SU-DHL-6 (cell line): ENCODE results near the gene B3GAT1.

Experiments used
- H2AFZ ChIP-seq: fragments of 200-600 bp; sonication (generic); 2 replicates; pipeline ENCODE4 v1.6.1; 2014; ENCODE audit warnings: low read depth, mild to moderate bottlenecking, moderate library complexity, mixed read lengths, antibody characterized with exemption, low read length; ENCODE audit not compliant: severe bottlenecking
- H3F3A ChIP-seq: fragments of 200-600 bp; shearing (Covaris generic); 2 replicates; pipeline ENCODE4 v1.6.0; 2016; ENCODE audit warnings: antibody characterized with exemption, mild to moderate bottlenecking; ENCODE audit not compliant: insufficient read depth
- H3K27ac ChIP-seq: fragments of 200-600 bp; sonication (generic); 2 replicates; pipeline ENCODE4 v1.5.1; 2016; ENCODE audit warnings: low read depth, mild to moderate bottlenecking, low read length, moderate library complexity, mixed read lengths
- H3K27me3 ChIP-seq: fragments of 200-600 bp; sonication (generic), shearing (Covaris generic); 2 replicates; pipeline ENCODE4 v1.6.0; 2014; ENCODE audit warnings: mild to moderate bottlenecking, low read length
- H3K36me3 ChIP-seq: fragments of 200-600 bp; sonication (generic); 2 replicates; pipeline ENCODE4 v1.6.1; 2014; ENCODE audit warnings: mild to moderate bottlenecking, low read length, mixed read lengths
- H3K4me2 ChIP-seq: fragments of 300-600, 200-600 bp; shearing (Covaris generic), sonication (generic); 2 replicates; pipeline ENCODE4 v1.6.0; 2014; ENCODE audit warnings: low read length, low read depth, mild to moderate bottlenecking; ENCODE audit not compliant: poor library complexity, severe bottlenecking
- H3K4me3 ChIP-seq: fragments of 200-600 bp; sonication (generic); 2 replicates; pipeline ENCODE4 v1.5.1; 2014; ENCODE audit warnings: antibody characterized with exemption, low read length, mild to moderate bottlenecking, mixed read lengths; ENCODE audit not compliant: insufficient read depth, poor library complexity, severe bottlenecking
- H3K79me2 ChIP-seq: fragments of 200-600 bp; sonication (generic); 2 replicates; pipeline ENCODE4 v1.6.1; 2014; ENCODE audit warnings: mild to moderate bottlenecking, low read length, moderate library complexity; ENCODE audit not compliant: insufficient read depth
- H3K9ac ChIP-seq: fragments of 200-600 bp; sonication (generic); 2 replicates; pipeline ENCODE4 v1.7.0; 2014; ENCODE audit warnings: mild to moderate bottlenecking, low read length
- H3K9me2 ChIP-seq: fragments of 200-600 bp; sonication (generic); replicated peaks from 2 replicates; pipeline ENCODE4 v1.6.1; 2014; ENCODE audit warnings: low read length; ENCODE audit not compliant: insufficient read depth
- H3K9me3 ChIP-seq: fragments of 200-600 bp; sonication (generic); 2 replicates; pipeline ENCODE4 v1.6.1; 2014; ENCODE audit warnings: low read length, mixed read lengths; ENCODE audit not compliant: insufficient read depth
- H4K20me1 ChIP-seq: fragments of 200-600 bp; sonication (generic); 2 replicates; pipeline ENCODE4 v1.6.1; 2014; ENCODE audit warnings: low read depth, mild to moderate bottlenecking, antibody characterized with exemption, low read length, moderate library complexity, mixed read lengths
- EZH2phosphoT487 ChIP-seq: fragments of 200-600 bp; sonication (generic), shearing (Covaris generic); conservative IDR thresholded peaks from 2 replicates; pipeline ENCODE4 v1.6.1; 2018; ENCODE audit warnings: mild to moderate bottlenecking, antibody characterized with exemption, low read length, moderate library complexity, mixed read lengths
- TF ChIP-seq, protein P1 (sequence below): fragments of 200-600 bp; sonication (generic); IDR thresholded peaks from one replicate; pipeline ENCODE4 v1.5.1; 2017; ENCODE audit warnings: antibody characterized with exemption, mild to moderate bottlenecking, low read length, moderate library complexity; ENCODE audit not compliant: insufficient read depth, poor library complexity, severe bottlenecking

Gene B3GAT1

GRCh38 chr11:134359646-134360045, 52.4 kb downstream of the B3GAT1 start:
- H2AFZ ChIP-seq: no peak overlapping the region
- TF ChIP-seq EZH2phosphoT487: no peak
- TF ChIP-seq, protein P1, sequence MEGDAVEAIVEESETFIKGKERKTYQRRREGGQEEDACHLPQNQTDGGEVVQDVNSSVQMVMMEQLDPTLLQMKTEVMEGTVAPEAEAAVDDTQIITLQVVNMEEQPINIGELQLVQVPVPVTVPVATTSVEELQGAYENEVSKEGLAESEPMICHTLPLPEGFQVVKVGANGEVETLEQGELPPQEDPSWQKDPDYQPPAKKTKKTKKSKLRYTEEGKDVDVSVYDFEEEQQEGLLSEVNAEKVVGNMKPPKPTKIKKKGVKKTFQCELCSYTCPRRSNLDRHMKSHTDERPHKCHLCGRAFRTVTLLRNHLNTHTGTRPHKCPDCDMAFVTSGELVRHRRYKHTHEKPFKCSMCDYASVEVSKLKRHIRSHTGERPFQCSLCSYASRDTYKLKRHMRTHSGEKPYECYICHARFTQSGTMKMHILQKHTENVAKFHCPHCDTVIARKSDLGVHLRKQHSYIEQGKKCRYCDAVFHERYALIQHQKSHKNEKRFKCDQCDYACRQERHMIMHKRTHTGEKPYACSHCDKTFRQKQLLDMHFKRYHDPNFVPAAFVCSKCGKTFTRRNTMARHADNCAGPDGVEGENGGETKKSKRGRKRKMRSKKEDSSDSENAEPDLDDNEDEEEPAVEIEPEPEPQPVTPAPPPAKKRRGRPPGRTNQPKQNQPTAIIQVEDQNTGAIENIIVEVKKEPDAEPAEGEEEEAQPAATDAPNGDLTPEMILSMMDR: no peak
- no peaks in the 10 kb centered on the region for H4K20me1 ChIP-seq

GRCh38 chr11:134358856-134359490, 53.1 kb downstream of the B3GAT1 start:
- H3K9me3 ChIP-seq: no peaks in the 10 kb centered on the region
- no peaks in the 10 kb centered on the region for H3K27me3 ChIP-seq
- no peak overlapping the region for H2AFZ ChIP-seq
- H3K4me3 ChIP-seq: no peak overlapping the region
- H3K27ac ChIP-seq: no peak overlapping the region
- H3K79me2 ChIP-seq: no peaks in the 10 kb centered on the region
- no peak overlapping the region for H3K9ac ChIP-seq
- H3K36me3 ChIP-seq: no peaks in the 10 kb centered on the region
- H3K9me2 ChIP-seq: no peaks in the 10 kb centered on the region
- no peak overlapping the region for H3K4me2 ChIP-seq
- H4K20me1 ChIP-seq: no peaks in the 10 kb centered on the region
- TF ChIP-seq, protein P1: no peak
- TF ChIP-seq EZH2phosphoT487: no peak
- H3F3A ChIP-seq: no peaks in the 10 kb centered on the region

More at GRCh38 chr11:134359646-134360045, 52.4 kb downstream of the B3GAT1 start:
- Histone ChIP-seq H3K9me2 (no peaks in the 10 kb centered on the region), H3K36me3 (no peaks in the 10 kb centered on the region), H3K4me3 (no peak overlapping the region), H3F3A (no peaks in the 10 kb centered on the region), H3K27me3 (no peaks in the 10 kb centered on the region), H3K9me3 (no peaks in the 10 kb centered on the region), H3K27ac (no peak overlapping the region), H3K4me2 (no peak overlapping the region), H3K9ac (no peak overlapping the region), H3K79me2 (no peaks in the 10 kb centered on the region)

DNA sequence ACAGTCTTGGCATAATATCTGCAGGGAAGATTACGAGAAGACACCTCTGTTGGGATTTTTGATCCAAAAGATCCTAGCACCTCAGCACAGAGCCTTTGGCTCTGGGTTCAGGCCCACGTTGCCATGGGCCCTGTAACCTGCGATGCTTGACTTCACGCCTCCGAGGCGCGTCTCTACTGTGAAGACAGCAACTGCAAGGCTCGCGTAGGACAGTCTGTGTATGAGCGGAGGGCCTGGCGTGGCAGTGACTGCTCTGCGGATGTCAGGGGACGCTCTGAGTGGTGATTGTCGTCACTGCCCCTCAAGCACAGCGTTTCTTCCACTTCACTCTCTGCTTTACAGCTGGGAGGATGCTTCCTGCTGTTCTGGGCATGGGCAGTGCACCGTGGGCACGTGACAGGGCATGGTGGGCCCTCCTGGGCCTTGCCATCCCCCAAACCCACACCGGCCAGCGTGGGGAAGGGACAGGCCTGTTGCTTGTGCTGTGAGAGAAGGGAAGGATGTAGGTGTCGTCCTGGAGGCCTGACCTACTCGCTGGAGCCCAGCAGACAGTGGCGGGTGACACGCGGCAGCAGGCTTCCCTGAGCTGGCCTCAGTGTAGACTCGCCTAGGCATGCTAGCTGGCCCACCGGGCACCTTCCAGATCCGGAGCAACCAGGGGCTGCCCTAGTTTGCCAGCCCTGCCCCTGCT, 53.7 kb downstream of the B3GAT1 start:
- no peak for TF ChIP-seq EZH2phosphoT487
- TF ChIP-seq, protein P1: no peak
- H3F3A ChIP-seq: no peaks in the 10 kb centered on the region
- H2AFZ ChIP-seq: no peak overlapping the region
- H3K9ac ChIP-seq: no peak overlapping the region
- no peak overlapping the region for H3K4me3 ChIP-seq
- H3K36me3 ChIP-seq: no peaks in the 10 kb centered on the region
- no peak overlapping the region for H3K4me2 ChIP-seq
- H3K9me3 ChIP-seq: no peaks in the 10 kb centered on the region
- H3K27ac ChIP-seq: no peak overlapping the region
- H3K27me3 ChIP-seq: no peaks in the 10 kb centered on the region
- H3K9me2 ChIP-seq: no peaks in the 10 kb centered on the region
- no peaks in the 10 kb centered on the region for H3K79me2 ChIP-seq
- no peaks in the 10 kb centered on the region for H4K20me1 ChIP-seq
